H9 (cell line): Measurements from ENCODE around the gene B3GNT3. TPM values are rescaled to one million over a fixed set of nuclear protein-coding genes. Genes with fewer than 3 reads are reported as not detected.

Experiments used
- DNase-seq: peaks from one replicate; pipeline ENCODE4 v3.0.0-alpha.2; 2017
- H2AFZ ChIP-seq: one replicate; pipeline ENCODE4 v1.6.1; 2013; ENCODE audit warnings: mild to moderate bottlenecking, low read length, control low read depth, moderate library complexity
- H2AK5ac ChIP-seq: 2 replicates; pipeline ENCODE4 v1.6.1; 2013; ENCODE audit warnings: low read length, control low read depth, mixed read lengths; ENCODE audit not compliant: insufficient read length
- H2BK120ac ChIP-seq: one replicate; pipeline ENCODE4 v1.6.1; 2013; ENCODE audit warnings: low read depth, mild to moderate bottlenecking, low read length, control low read depth, inconsistent platforms; ENCODE audit not compliant: poor library complexity, severe bottlenecking
- H2BK12ac ChIP-seq: 2 replicates; pipeline ENCODE4 v1.6.1; 2013; ENCODE audit warnings: low read length, control low read depth, mixed read lengths, low read depth; ENCODE audit not compliant: insufficient read length
- H2BK15ac ChIP-seq: 2 replicates; pipeline ENCODE4 v1.6.1; 2013; ENCODE audit warnings: low read depth, low read length, control low read depth
- H2BK20ac ChIP-seq: one replicate; pipeline ENCODE4 v1.6.1; 2013; ENCODE audit warnings: low read depth, mild to moderate bottlenecking, low read length, control low read depth, inconsistent platforms; ENCODE audit not compliant: poor library complexity, severe bottlenecking
- H2BK5ac ChIP-seq: 2 replicates; pipeline ENCODE4 v1.6.1; 2013; ENCODE audit warnings: low read length, control low read depth, mixed read lengths; ENCODE audit not compliant: insufficient read length
- H3K14ac ChIP-seq: 2 replicates; pipeline ENCODE4 v1.6.1; 2013; ENCODE audit warnings: low read length, control low read depth; ENCODE audit not compliant: insufficient read depth
- H3K18ac ChIP-seq: 2 replicates; pipeline ENCODE4 v1.6.1; 2013; ENCODE audit warnings: low read depth, mild to moderate bottlenecking, mixed read lengths, low read length, control low read depth; ENCODE audit not compliant: insufficient read length
- H3K23ac ChIP-seq: 2 replicates; pipeline ENCODE4 v1.6.1; 2013; ENCODE audit warnings: low read length, control low read depth, mixed read lengths, low read depth; ENCODE audit not compliant: insufficient read length
- H3K23me2 ChIP-seq: 2 replicates; pipeline ENCODE4 v1.6.1; 2013; ENCODE audit warnings: low read depth, mild to moderate bottlenecking, mixed read lengths, low read length, control low read depth; ENCODE audit not compliant: insufficient read length, poor library complexity, severe bottlenecking
- H3K27ac ChIP-seq: 2 replicates; pipeline ENCODE4 v1.5.1; 2013; ENCODE audit warnings: low read length, control low read depth, mixed read lengths, low read depth; ENCODE audit not compliant: insufficient read length
- H3K27me3 ChIP-seq: 2 replicates; pipeline ENCODE4 v1.6.1; 2013; ENCODE audit warnings: low read length, control low read depth, inconsistent platforms; ENCODE audit not compliant: insufficient read depth
- H3K4ac ChIP-seq: 2 replicates; pipeline ENCODE4 v1.6.1; 2013; ENCODE audit warnings: low read depth, mild to moderate bottlenecking, control low read depth, inconsistent platforms, low read length, moderate library complexity
- H3K4me1 ChIP-seq: 2 replicates; pipeline ENCODE4 v1.6.1; 2013; ENCODE audit warnings: low read length, control low read depth, inconsistent platforms; ENCODE audit not compliant: insufficient read depth
- H3K4me2 ChIP-seq: 2 replicates; pipeline ENCODE4 v1.6.1; 2013; ENCODE audit warnings: low read length, control low read depth, mixed read lengths; ENCODE audit not compliant: insufficient read length, insufficient read depth
- H3K56ac ChIP-seq: 2 replicates; pipeline ENCODE4 v1.6.1; 2013; ENCODE audit warnings: low read depth, mild to moderate bottlenecking, mixed read lengths, low read length, control low read depth; ENCODE audit not compliant: insufficient read length
- H3K79me1 ChIP-seq: 2 replicates; pipeline ENCODE4 v1.6.1; 2013; ENCODE audit warnings: low read depth, mild to moderate bottlenecking, moderate library complexity, low read length, control low read depth, inconsistent platforms; ENCODE audit not compliant: insufficient read depth, poor library complexity, severe bottlenecking
- H3K79me2 ChIP-seq: 2 replicates; pipeline ENCODE4 v1.6.1; 2013; ENCODE audit warnings: low read length, control low read depth, inconsistent platforms; ENCODE audit not compliant: insufficient read depth
- H3K9ac ChIP-seq: 2 replicates; pipeline ENCODE4 v1.6.1; 2013; ENCODE audit warnings: low read length, control low read depth, mixed read lengths; ENCODE audit not compliant: insufficient read length; ENCODE audit errors: extremely low read depth
- H3K9me3 ChIP-seq: one replicate; pipeline ENCODE4 v1.6.1; 2013; ENCODE audit warnings: low read depth, low read length, inconsistent platforms; ENCODE audit not compliant: control insufficient read depth
- H3T11ph ChIP-seq: one replicate; pipeline ENCODE4 v1.6.1; 2013; ENCODE audit warnings: mild to moderate bottlenecking, low read length, control low read depth, inconsistent platforms
- H4K20me1 ChIP-seq: one replicate; pipeline ENCODE4 v1.6.1; 2013; ENCODE audit not compliant: control insufficient read depth, insufficient read length, insufficient read depth
- H4K5ac ChIP-seq: 2 replicates; pipeline ENCODE4 v1.6.1; 2013; ENCODE audit warnings: low read depth, mild to moderate bottlenecking, mixed read lengths, low read length, control low read depth; ENCODE audit not compliant: insufficient read length
- H4K8ac ChIP-seq: replicated peaks from 2 replicates; pipeline ENCODE4 v1.6.1; 2013; ENCODE audit warnings: low read length, control low read depth, mixed read lengths, low read depth; ENCODE audit not compliant: insufficient read length
- H4K91ac ChIP-seq: 2 replicates; pipeline ENCODE4 v1.6.1; 2013; ENCODE audit warnings: low read depth, mild to moderate bottlenecking, moderate library complexity, mixed read lengths, low read length, control low read depth; ENCODE audit not compliant: insufficient read length
- H3K27ac Mint-ChIP-seq, 3 experiments: 2 replicates in 2 of 3; 3 replicates in 1 of 3; pipeline ENCODE4 v1.8.0; 2020 to 2021; ENCODE audit warnings: mixed read lengths in 3 of 3, mild to moderate bottlenecking in 1 of 3, moderate library complexity in 1 of 3
- H3K27me3 Mint-ChIP-seq: 2 replicates; pipeline ENCODE4 v1.8.0; 2021; ENCODE audit warnings: low read depth, mild to moderate bottlenecking, moderate library complexity, mixed read lengths
- H3K36me3 Mint-ChIP-seq, 3 experiments: 2 replicates in 2 of 3; 3 replicates in 1 of 3; pipeline ENCODE4 v1.8.0; 2020 to 2021; ENCODE audit warnings: low read depth in 3 of 3, mixed read lengths in 3 of 3; ENCODE audit not compliant: insufficient read depth in 1 of 3
- H3K4me1 Mint-ChIP-seq, 2 experiments: 2 replicates each; pipeline ENCODE4 v1.8.0; 2020; ENCODE audit warnings: mixed read lengths in 2 of 2
- H3K4me3 Mint-ChIP-seq, 2 experiments: 2 replicates in 1 of 2; 3 replicates in 1 of 2; pipeline ENCODE4 v1.8.0; 2020 to 2021; ENCODE audit warnings: mild to moderate bottlenecking in 2 of 2, mixed read lengths in 2 of 2, moderate library complexity in 1 of 2
- H3K9me3 Mint-ChIP-seq, 2 experiments: 2 replicates in 1 of 2; 3 replicates in 1 of 2; pipeline ENCODE4 v1.8.0; 2020; ENCODE audit warnings: mild to moderate bottlenecking in 2 of 2, mixed read lengths in 2 of 2, moderate library complexity in 1 of 2
- WGBS: extraction: QIAGEN DNeasy Blood & Tissue Kit; methylation state at CpG from one replicate; pipeline ENCODE4 v1.1.7; 2013; ENCODE audit warnings: missing lambda C conversion rate, low lambda C conversion rate, mixed read lengths; ENCODE audit not compliant: insufficient read length; ENCODE audit errors: extremely low coverage; 5-methylcytosine and 5-hydroxymethylcytosine counted together
- total RNA-seq: library from RNA; stranded (reverse); gene quantifications from 2 replicates; pipeline ENCODE4 v1.2.1, GENCODE V29; 2021
- TF ChIP-seq, protein P1 (sequence below): fragments of 200-600 bp; sonication (generic); conservative IDR thresholded peaks from 3 replicates; pipeline ENCODE4 v1.8.0; 2021; ENCODE audit warnings: antibody characterized with exemption, mild to moderate bottlenecking

Gene B3GNT3
- total RNA-seq, 1 experiment from 2014 or later, result 0.96 TPM

DNA sequence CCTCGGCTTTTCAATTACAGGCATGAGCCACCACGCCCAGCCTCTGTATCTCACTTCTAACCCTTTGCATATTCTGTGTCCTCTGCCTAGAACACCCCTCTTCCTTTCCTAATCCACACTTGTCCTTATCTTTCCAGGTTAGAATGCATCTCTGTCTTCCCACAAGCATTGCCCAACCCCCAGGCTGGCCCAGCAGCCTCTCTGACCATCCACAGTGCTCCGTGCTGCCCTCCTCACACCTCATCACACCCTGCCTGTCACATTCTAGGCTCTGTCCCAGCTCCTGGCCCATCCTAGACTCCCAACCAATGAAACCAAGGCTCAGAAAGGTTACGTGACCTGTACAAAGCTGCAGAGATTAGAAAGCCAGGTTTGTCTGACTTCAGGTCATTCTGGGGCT is 41.6 kb downstream of the B3GNT3 start:
- no peak overlapping the region for H3K14ac ChIP-seq
- no peak overlapping the region for H2AK5ac ChIP-seq
- no peaks in the 10 kb centered on the region for H4K20me1 ChIP-seq
- no peaks in the 10 kb centered on the region for H3K79me2 ChIP-seq
- no peaks in the 10 kb centered on the region for H3K27me3 ChIP-seq
- no peak overlapping the region for H3K4me2 ChIP-seq
- no peak overlapping the region for H2BK15ac ChIP-seq
- H3K23me2 ChIP-seq, result peaks cover 4% of the 10 kb centered on the region
- no peak for DNase-seq
- H4K91ac ChIP-seq, result no peak overlapping the region
- no peak overlapping the region for H3K18ac ChIP-seq
- no peak overlapping the region for H4K5ac ChIP-seq
- no peak overlapping the region for H3K23ac ChIP-seq
- no peak overlapping the region for H3K4ac ChIP-seq
- H3K4me3 Mint-ChIP-seq, result no peak overlapping the region
- no peaks in the 10 kb centered on the region for H3K9me3 ChIP-seq
- H3K27ac Mint-ChIP-seq, result no peak overlapping the region; a peak in 1 of 7 replicates
- H3K36me3 Mint-ChIP-seq, result no peaks in the 10 kb centered on the region
- no CpG with 5 or more reads among the region's 4 CpGs for WGBS
- H3K27me3 Mint-ChIP-seq, result peaks cover 42% of the 10 kb centered on the region
- no peak overlapping the region for H3T11ph ChIP-seq
- H3K27ac ChIP-seq, result no peak overlapping the region
- H2BK12ac ChIP-seq, result no peak overlapping the region
- TF ChIP-seq, protein P1, sequence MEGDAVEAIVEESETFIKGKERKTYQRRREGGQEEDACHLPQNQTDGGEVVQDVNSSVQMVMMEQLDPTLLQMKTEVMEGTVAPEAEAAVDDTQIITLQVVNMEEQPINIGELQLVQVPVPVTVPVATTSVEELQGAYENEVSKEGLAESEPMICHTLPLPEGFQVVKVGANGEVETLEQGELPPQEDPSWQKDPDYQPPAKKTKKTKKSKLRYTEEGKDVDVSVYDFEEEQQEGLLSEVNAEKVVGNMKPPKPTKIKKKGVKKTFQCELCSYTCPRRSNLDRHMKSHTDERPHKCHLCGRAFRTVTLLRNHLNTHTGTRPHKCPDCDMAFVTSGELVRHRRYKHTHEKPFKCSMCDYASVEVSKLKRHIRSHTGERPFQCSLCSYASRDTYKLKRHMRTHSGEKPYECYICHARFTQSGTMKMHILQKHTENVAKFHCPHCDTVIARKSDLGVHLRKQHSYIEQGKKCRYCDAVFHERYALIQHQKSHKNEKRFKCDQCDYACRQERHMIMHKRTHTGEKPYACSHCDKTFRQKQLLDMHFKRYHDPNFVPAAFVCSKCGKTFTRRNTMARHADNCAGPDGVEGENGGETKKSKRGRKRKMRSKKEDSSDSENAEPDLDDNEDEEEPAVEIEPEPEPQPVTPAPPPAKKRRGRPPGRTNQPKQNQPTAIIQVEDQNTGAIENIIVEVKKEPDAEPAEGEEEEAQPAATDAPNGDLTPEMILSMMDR, result no peak
- H3K4me1 Mint-ChIP-seq, result peaks cover 26 to 33% of the 10 kb centered on the region in 2 experiments
- no peak overlapping the region for H3K9ac ChIP-seq
- H3K56ac ChIP-seq, result no peak overlapping the region
- no peaks in the 10 kb centered on the region for H3K79me1 ChIP-seq
- no peak overlapping the region for H2BK120ac ChIP-seq
- H2AFZ ChIP-seq, result no peak overlapping the region
- no peaks in the 10 kb centered on the region; the same call in 1 of the 2 replicates for H3K4me1 ChIP-seq
- no peaks in the 10 kb centered on the region; a peak in 1 of 5 replicates for H3K9me3 Mint-ChIP-seq
- no peak overlapping the region for H4K8ac ChIP-seq
- no peak overlapping the region for H2BK5ac ChIP-seq
- H2BK20ac ChIP-seq, result no peak overlapping the region
